HepG2 (cell line): Measurements from ENCODE around the gene PEMT. TPM values are rescaled to one million over a fixed set of nuclear protein-coding genes. Genes with fewer than 3 reads are reported as not detected.

Experiments
- ADNP ChIP-seq: sonication (generic); formaldehyde crosslinking; IDR thresholded peaks from 2 replicates; pipeline ENCODE4 v1.4.0; 2020; ENCODE audit warnings: missing genetic modification reagents
- ATF7 ChIP-seq, 2 experiments: fragments of 450-650 bp in 1 of 2; sonication (generic) in 1 of 2; formaldehyde crosslinking in 1 of 2; IDR thresholded peaks; 2 replicates each; pipeline versions ENCODE4 v1.4.0 to v1.6.1; 2016 to 2020; ENCODE audit warnings: antibody characterized with exemption in 1 of 2, mild to moderate bottlenecking in 1 of 2, missing genetic modification reagents in 1 of 2
- BRD4 ChIP-seq: sonication (generic); formaldehyde crosslinking; IDR thresholded peaks from 2 replicates; pipeline ENCODE4 v1.4.0; 2020; ENCODE audit warnings: missing genetic modification reagents
- CHD2 ChIP-seq: IDR thresholded peaks from 2 replicates; pipeline ENCODE4 v1.6.1; 2011; ENCODE audit warnings: low read depth, low read length, improper control_type of control experiment
- DPF2 ChIP-seq: sonication (generic); formaldehyde crosslinking; IDR thresholded peaks from 2 replicates; pipeline ENCODE4 v1.4.0; 2020; ENCODE audit warnings: mild to moderate bottlenecking, low read depth, missing genetic modification reagents, borderline replicate concordance
- FOXA3 ChIP-seq: IDR thresholded peaks from 2 replicates; pipeline ENCODE4 v1.6.1; 2016; ENCODE audit warnings: missing genetic modification reagents, missing compliant biosample characterization
- GABPA ChIP-seq, 2 experiments: IDR thresholded peaks; 2 replicates each; pipeline ENCODE4 v1.6.1; 2011 to 2016; ENCODE audit warnings: low read depth in 2 of 2, low read length in 1 of 2, missing biosample characterization in 1 of 2, missing genetic modification characterization in 1 of 2
- HMGA1 ChIP-seq: sonication (generic); formaldehyde crosslinking; conservative IDR thresholded peaks from 2 replicates; pipeline ENCODE4 v1.4.0; 2020; ENCODE audit warnings: missing genetic modification reagents
- HNRNPL ChIP-seq: fragments of 200-400 bp; formaldehyde crosslinking; IDR thresholded peaks from 2 replicates; pipeline ENCODE4 v1.6.1; 2017; ENCODE audit warnings: mild to moderate bottlenecking, low read depth, low read length
- HNRNPLL ChIP-seq: fragments of 200-400 bp; formaldehyde crosslinking; IDR thresholded peaks from 2 replicates; pipeline ENCODE4 v1.6.1; 2017; ENCODE audit warnings: mild to moderate bottlenecking, low read depth, low read length; ENCODE audit not compliant: poor library complexity, severe bottlenecking
- KDM3A ChIP-seq: IDR thresholded peaks from 2 replicates; pipeline ENCODE4 v1.6.1; 2018; ENCODE audit warnings: low read depth, missing compliant biosample characterization
- MBD4 ChIP-seq: IDR thresholded peaks from 2 replicates; pipeline ENCODE4 v1.6.1; 2012; ENCODE audit warnings: low read length, inconsistent platforms, borderline replicate concordance
- MTF2 ChIP-seq: sonication (generic); formaldehyde crosslinking; IDR thresholded peaks from 2 replicates; pipeline ENCODE4 v1.5.0; 2020; ENCODE audit warnings: missing genetic modification reagents, borderline replicate concordance
- NCOA5 ChIP-seq: sonication (generic); formaldehyde crosslinking; IDR thresholded peaks from 2 replicates; pipeline ENCODE4 v1.4.0; 2020; ENCODE audit warnings: missing genetic modification reagents
- NFYB ChIP-seq: sonication (generic); formaldehyde crosslinking; IDR thresholded peaks from 2 replicates; pipeline ENCODE4 v1.4.0; 2020; ENCODE audit warnings: missing genetic modification reagents
- SOX13 ChIP-seq, 3 experiments: fragments of 450-650 bp in 1 of 3; sonication (generic) in 1 of 3; formaldehyde crosslinking in 1 of 3; IDR thresholded peaks in 2 of 3; conservative IDR thresholded peaks in 1 of 3; 2 replicates each; pipeline versions ENCODE4 v1.5.0 to v1.6.1; 2016 to 2020; ENCODE audit warnings: antibody characterized with exemption in 1 of 3, mild to moderate bottlenecking in 1 of 3, missing compliant biosample characterization in 1 of 3, missing genetic modification reagents in 1 of 3, moderate library complexity in 1 of 3
- SPEN ChIP-seq: sonication (generic); formaldehyde crosslinking; IDR thresholded peaks from 2 replicates; pipeline ENCODE4 v1.5.1; 2020; ENCODE audit warnings: low read depth, mild to moderate bottlenecking, missing genetic modification reagents
- TCF12 ChIP-seq, 2 experiments: fragments of 450-650 bp in 1 of 2; sonication (generic) in 1 of 2; formaldehyde crosslinking in 1 of 2; IDR thresholded peaks; 2 replicates each; pipeline versions ENCODE4 v1.6.1 to v1.8.0; 2017 to 2022; ENCODE audit warnings: antibody characterized with exemption in 1 of 2, mild to moderate bottlenecking in 1 of 2, missing genetic modification reagents in 1 of 2, moderate library complexity in 1 of 2
- ZMYM4 ChIP-seq: sonication (generic); formaldehyde crosslinking; IDR thresholded peaks from 2 replicates; pipeline ENCODE4 v1.8.1; 2023; ENCODE audit warnings: mild to moderate bottlenecking, missing genetic modification reagents
- ZNF274 ChIP-seq: sonication (generic); formaldehyde crosslinking; IDR thresholded peaks from 2 replicates; pipeline ENCODE4 v1.5.1; 2020; ENCODE audit warnings: mild to moderate bottlenecking, missing genetic modification reagents
- ZNF430 ChIP-seq: sonication (generic); formaldehyde crosslinking; IDR thresholded peaks from 2 replicates; pipeline ENCODE4 v1.9.0; 2021; ENCODE audit warnings: mild to moderate bottlenecking, missing genetic modification reagents
- polyA plus RNA-seq, 8 experiments: library from polyadenylated mRNA; depleted of rRNA in 3 of 8; stranded (reverse) in 7 of 8; unstranded in 1 of 8; fragments of >200 nt; fragmentation: Illumina TruSeq in 4 of 8; extraction: Trizol in 4 of 8; gene quantifications; 2 replicates each; pipeline versions ENCODE4 v1.2.1 to v1.2.3, GENCODE V29; 2011 to 2016; ENCODE audit warnings: low read depth in 4 of 8, missing spikeins in 1 of 8, mixed read lengths in 1 of 8; ENCODE audit not compliant: insufficient read depth in 1 of 8
- total RNA-seq, 5 experiments: library from RNA; depleted of rRNA; stranded (reverse); fragments of >200 nt; fragmentation: Illumina TruSeq; extraction: Trizol; gene quantifications; 2 replicates each; pipeline ENCODE4 v1.2.3, GENCODE V29; 2016; ENCODE audit warnings: low read depth in 1 of 5
- TF ChIP-seq, protein P1 (sequence below): sonication (generic); formaldehyde crosslinking; IDR thresholded peaks from 2 replicates; pipeline ENCODE4 v1.4.0; 2020; ENCODE audit warnings: low read depth, mild to moderate bottlenecking, missing genetic modification reagents
- TF ChIP-seq, protein P2 (sequence below): sonication (generic); formaldehyde crosslinking; IDR thresholded peaks from 2 replicates; pipeline ENCODE4 v1.4.0; 2020; ENCODE audit warnings: missing genetic modification reagents
- TF ChIP-seq, protein P3 (sequence below): sonication (generic); formaldehyde crosslinking; IDR thresholded peaks from 2 replicates; pipeline ENCODE4 v1.5.0; 2020; ENCODE audit warnings: mild to moderate bottlenecking, missing genetic modification reagents
- TF ChIP-seq, protein P4 (sequence below): IDR thresholded peaks from 2 replicates; pipeline ENCODE4 v1.6.1; 2016

PEMT gene
- total and polyA plus RNA-seq, 2 of the 13 experiments (the other 11 are each of a cell fraction or from before 2014, with no cell fraction given) = 31.7 to 43.6 TPM

DNA sequence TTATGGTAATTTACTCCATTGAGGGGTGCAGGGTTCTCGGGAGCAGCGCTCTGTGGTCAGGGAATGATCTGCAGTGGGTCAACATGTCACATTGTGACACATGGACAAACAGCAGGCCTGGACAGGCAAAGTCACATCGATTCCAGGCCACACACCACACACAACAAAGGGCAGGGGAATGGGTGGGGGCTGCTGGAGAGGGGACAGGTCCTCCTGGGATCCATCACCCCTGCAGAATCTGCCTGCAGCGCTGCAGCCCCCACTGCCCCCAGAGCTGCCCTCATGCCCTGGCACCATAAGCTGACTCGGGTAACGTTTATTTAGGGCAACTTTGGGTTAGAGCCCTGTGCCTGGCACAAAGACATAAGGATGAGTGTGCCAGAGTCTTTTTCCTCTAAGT is 9.1 kb downstream of the PEMT start (continued):
- TF ChIP-seq HMGA1 = no peak
- TF ChIP-seq CHD2 = no peak
- TF ChIP-seq ZMYM4 (CRISPR knock-in tag) = no peak
- TF ChIP-seq TCF12 (IDR thresholded peaks at IDR 0.05) = no peak
- no peak for TF ChIP-seq TCF12 (CRISPR knock-in tag; IDR thresholded peaks at IDR 0.05)
- TF ChIP-seq HNRNPLL = no peak
- TF ChIP-seq HNRNPL = peak; percentile 77
- TF ChIP-seq MTF2 (CRISPR knock-in tag) = no peak
- TF ChIP-seq NCOA5 = no peak
- TF ChIP-seq, protein P1, sequence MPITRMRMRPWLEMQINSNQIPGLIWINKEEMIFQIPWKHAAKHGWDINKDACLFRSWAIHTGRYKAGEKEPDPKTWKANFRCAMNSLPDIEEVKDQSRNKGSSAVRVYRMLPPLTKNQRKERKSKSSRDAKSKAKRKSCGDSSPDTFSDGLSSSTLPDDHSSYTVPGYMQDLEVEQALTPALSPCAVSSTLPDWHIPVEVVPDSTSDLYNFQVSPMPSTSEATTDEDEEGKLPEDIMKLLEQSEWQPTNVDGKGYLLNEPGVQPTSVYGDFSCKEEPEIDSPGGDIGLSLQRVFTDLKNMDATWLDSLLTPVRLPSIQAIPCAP (CRISPR knock-in tag) = no peak
- TF ChIP-seq, protein P2, sequence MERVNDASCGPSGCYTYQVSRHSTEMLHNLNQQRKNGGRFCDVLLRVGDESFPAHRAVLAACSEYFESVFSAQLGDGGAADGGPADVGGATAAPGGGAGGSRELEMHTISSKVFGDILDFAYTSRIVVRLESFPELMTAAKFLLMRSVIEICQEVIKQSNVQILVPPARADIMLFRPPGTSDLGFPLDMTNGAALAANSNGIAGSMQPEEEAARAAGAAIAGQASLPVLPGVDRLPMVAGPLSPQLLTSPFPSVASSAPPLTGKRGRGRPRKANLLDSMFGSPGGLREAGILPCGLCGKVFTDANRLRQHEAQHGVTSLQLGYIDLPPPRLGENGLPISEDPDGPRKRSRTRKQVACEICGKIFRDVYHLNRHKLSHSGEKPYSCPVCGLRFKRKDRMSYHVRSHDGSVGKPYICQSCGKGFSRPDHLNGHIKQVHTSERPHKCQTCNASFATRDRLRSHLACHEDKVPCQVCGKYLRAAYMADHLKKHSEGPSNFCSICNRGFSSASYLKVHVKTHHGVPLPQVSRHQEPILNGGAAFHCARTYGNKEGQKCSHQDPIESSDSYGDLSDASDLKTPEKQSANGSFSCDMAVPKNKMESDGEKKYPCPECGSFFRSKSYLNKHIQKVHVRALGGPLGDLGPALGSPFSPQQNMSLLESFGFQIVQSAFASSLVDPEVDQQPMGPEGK = peak; percentile 37; the same call in 1 of the 2 replicates
- no peak for TF ChIP-seq SOX13 (IDR thresholded peaks at IDR 0.05)
- peak in 1 of 2 experiments; percentile 30; a peak in 1 of 4 replicates for TF ChIP-seq SOX13 (CRISPR knock-in tag; conservative IDR thresholded peaks at IDR 0.05 in 1 of 2, IDR thresholded peaks at IDR 0.05 in 1 of 2)
- no peak for TF ChIP-seq NFYB
- TF ChIP-seq, protein P3, sequence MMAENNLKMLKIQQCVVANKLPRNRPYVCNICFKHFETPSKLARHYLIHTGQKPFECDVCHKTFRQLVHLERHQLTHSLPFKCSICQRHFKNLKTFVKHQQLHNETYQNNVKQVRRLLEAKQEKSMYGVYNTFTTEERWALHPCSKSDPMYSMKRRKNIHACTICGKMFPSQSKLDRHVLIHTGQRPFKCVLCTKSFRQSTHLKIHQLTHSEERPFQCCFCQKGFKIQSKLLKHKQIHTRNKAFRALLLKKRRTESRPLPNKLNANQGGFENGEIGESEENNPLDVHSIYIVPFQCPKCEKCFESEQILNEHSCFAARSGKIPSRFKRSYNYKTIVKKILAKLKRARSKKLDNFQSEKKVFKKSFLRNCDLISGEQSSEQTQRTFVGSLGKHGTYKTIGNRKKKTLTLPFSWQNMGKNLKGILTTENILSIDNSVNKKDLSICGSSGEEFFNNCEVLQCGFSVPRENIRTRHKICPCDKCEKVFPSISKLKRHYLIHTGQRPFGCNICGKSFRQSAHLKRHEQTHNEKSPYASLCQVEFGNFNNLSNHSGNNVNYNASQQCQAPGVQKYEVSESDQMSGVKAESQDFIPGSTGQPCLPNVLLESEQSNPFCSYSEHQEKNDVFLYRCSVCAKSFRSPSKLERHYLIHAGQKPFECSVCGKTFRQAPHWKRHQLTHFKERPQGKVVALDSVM (CRISPR knock-in tag) = no peak
- TF ChIP-seq ZNF274 (CRISPR knock-in tag) = no peak
- TF ChIP-seq BRD4 = no peak
- TF ChIP-seq DPF2 (CRISPR knock-in tag) = no peak
- TF ChIP-seq SPEN (CRISPR knock-in tag) = 0 out of 2 replicates have a peak, but pooled peaks have one; percentile 17
- TF ChIP-seq KDM3A (CRISPR knock-in tag) = no peak
- TF ChIP-seq MBD4 = no peak
- TF ChIP-seq ATF7 (IDR thresholded peaks at IDR 0.05) = no peak
- no peak for TF ChIP-seq ATF7 (CRISPR knock-in tag; IDR thresholded peaks at IDR 0.05)
- TF ChIP-seq FOXA3 (CRISPR knock-in tag) = peak; percentile 64
- no peak for TF ChIP-seq GABPA (IDR thresholded peaks at IDR 0.05; ENCODE audit: low read depth, low read length)
- TF ChIP-seq GABPA (CRISPR knock-in tag; IDR thresholded peaks at IDR 0.05; ENCODE audit: low read depth) = no peak
- no peak for TF ChIP-seq ADNP (CRISPR knock-in tag)
- TF ChIP-seq ZNF430 (CRISPR knock-in tag) = 0 out of 2 replicates have a peak, but pooled peaks have one; percentile 19
- TF ChIP-seq, protein P4, sequence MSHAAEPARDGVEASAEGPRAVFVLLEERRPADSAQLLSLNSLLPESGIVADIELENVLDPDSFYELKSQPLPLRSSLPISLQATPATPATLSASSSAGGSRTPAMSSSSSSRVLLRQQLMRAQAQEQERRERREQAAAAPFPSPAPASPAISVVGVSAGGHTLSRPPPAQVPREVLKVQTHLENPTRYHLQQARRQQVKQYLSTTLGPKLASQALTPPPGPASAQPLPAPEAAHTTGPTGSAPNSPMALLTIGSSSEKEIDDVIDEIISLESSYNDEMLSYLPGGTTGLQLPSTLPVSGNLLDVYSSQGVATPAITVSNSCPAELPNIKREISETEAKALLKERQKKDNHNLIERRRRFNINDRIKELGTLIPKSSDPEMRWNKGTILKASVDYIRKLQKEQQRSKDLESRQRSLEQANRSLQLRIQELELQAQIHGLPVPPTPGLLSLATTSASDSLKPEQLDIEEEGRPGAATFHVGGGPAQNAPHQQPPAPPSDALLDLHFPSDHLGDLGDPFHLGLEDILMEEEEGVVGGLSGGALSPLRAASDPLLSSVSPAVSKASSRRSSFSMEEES (CRISPR knock-in tag) = no peak
